ENCODE measurements around the gene KCNJ10.
A peak's percentile ranks its signal among the peaks of the same experiment; 100 is the strongest.

Gene KCNJ10

DNA sequence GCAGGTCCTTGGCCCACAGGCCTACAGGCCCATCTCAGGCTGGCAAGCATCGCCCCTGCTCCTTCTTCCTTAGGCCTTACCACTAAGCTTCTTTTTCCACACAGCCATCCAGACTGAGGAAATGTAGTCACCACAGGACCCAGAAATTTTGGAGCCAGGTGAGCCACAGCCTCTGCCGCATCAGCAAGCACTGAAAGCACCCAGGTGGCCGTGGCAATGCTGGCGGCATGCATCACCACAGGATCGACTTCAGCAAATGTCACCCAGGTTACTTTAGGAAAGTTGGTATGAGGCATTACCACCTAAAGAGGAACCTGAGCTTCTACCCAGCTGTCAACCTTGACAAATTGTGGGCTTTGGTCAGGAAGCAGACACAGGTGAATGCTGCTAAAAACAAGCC, 49.8 kb downstream of the KCNJ10 start:
- no peak for DNase-seq

DNA sequence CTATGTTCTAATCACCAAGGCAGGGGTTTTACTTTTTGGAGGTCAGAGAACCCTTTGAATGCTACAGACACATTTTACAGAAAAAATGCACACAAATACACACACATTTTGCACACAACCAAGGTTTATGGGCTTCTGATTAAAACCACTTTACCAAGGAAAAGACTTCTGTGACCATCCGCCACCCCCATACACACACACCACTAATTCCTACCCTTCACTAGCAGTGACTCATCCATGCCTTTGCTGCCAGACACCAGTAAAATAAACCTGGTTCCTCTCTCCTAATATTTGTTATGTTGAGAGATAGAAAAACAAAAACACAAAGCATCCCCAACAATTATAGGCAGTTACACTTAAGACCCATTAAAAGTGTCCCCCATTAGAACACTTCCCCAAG, 51.1 kb downstream of the KCNJ10 start:
- DNase-seq = no peak

DNA sequence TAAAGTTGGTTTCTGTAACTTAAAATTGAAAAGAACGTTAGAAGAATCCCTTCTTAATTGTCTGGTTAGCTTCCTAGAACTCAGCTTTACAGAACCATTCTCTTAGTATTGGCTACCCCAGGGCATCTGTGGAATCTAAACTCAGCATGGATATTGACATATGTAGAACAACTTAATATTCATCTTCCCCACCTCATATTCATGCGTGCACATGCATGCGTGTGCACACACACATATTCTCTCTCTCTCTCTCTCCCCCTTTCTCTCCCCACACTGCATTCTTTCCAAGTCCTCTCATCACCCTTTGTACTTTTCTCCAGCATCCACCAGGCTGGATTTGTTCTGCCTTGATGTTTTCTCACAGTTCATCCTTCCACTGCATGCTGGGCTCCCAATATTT, 51.6 kb downstream of the KCNJ10 start:
- DNase-seq = no peak

DNA sequence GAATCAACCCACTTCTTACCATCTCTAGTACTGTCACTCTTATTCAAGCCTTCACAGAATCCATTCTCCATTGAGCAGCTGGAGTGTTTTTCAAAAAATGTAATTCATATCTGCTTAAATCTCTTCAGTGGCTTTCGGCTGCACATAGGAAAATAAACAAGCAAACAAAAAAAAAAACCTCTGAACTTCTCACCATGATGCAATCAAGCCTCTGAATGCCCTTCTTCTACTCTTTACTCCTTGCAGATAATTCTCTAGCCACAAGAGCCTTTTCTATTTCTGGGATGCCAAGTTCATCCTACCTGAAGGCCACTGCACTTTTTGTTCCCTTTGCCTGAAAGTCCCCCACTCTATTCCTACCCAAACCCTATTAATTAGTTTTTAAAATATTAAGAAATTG, 52.4 kb downstream of the KCNJ10 start:
- DNase-seq = no peak

DNA sequence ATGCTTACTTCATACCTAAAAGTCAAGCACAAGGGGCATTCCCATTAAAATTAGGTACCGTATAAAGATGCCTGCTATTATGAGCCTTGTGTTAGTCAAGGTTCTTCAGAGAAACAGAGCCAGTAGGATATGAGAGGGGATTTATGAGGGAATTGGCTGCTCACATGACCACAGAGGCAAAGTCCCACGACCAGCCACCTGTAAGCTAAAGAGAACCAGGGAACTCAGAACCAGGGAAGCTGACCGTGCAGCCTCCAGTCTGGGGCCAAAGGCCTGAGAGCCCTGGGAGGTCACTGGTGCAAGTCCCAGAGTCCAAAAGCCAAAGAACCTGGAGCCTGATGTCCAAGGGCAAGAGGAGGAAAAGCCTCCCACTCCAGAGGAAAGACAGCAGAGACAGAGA, 58.2 kb downstream of the KCNJ10 start:
- no peak for DNase-seq

DNA sequence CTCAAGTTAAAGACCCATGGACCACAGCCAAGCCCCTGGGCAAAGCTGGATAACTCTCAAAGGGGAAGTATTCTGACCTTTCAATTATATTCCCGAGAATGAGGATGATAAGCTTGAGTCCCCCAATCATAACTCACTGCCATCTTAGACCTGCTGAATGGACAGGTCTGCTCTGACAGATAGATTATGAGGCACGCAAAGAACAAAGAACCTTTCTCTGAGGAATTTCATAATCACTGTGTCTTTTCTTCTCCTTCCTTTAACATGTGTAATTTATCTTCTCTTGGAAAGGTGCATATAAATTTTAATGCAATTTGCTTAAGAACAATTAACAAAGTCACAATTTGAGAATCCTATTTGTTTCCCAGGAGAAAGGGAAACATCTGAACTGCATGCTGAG, 60.2 kb downstream of the KCNJ10 start:
- no peak for DNase-seq

DNA sequence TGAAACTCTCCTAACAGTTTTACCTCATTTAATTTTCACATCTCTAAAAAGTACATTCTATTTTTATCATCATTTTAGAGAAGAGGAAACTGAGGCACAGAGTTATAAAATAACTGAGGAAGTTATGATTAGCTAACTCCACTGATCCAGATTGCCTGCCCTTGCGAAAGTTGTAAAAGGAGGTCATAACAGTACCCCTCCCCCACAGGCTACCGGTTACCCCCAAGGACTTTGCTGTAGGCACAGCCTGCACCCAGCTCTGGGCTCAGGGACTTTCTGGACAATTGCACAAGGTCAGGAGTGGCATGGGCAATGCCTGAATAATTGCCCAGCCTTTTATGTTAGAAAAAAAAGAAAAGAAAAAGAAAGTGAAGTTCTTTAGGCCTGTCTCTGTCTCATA, 60.9 kb downstream of the KCNJ10 start:
- DNase-seq = no peak

DNA sequence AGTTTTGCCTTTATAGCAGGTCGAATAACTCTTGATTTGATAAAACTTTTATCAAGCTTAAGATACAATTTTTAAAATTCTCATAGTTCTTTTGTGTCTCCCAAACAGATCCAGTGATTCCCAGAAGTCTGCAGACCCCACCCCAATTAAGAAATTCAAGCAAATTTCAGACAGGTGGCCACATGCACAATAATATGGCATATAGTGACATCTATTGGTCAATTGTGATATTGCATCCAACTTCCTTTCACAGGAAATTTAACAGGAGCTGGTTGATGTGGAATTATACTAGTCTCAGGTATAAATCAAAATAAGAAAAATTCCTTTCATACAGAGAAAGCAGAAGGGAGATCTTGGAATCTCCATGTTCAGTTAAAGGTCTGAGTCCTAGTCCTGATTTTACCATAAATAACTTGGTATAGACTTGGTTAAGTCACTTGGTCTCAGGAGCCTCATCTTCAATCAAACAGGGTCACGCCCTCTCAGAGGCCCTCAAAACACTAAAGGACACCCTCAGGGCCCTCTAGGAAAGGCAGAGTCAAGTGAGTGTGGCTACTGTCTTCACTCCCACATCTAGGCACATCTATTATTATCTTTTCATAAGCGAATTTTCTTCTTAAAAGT, 62.3 kb downstream of the KCNJ10 start:
- peak; percentile 26 for DNase-seq

DNA sequence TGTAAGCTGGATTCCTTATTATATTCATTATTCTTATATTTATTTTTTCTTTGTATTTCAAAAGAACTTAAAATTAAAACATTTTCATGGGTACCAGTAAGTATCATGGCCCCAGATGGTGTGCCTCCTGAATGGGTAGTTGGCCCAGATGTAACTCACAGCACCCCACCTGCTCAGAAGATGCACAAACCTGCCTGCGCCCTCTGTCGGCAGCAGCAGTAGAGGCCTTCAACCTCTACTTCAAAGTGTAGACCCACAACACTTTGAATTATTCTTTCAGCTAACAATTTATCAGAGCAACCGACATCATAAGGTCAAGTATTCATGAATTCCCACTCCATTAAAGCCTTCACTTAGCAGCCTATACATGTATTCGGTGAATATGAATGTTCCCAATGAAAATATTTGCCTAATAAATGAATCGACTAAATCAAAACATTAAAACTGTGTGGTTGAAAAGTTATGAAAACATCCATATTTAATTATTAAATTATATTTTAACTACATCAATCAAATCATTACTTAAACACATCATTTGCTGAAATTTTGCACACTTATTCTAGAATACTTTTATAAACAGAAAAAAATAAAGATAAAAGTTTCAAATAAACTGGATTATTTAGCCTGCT, 63.5 kb downstream of the KCNJ10 start:
- peak; percentile 20 for DNase-seq

DNA sequence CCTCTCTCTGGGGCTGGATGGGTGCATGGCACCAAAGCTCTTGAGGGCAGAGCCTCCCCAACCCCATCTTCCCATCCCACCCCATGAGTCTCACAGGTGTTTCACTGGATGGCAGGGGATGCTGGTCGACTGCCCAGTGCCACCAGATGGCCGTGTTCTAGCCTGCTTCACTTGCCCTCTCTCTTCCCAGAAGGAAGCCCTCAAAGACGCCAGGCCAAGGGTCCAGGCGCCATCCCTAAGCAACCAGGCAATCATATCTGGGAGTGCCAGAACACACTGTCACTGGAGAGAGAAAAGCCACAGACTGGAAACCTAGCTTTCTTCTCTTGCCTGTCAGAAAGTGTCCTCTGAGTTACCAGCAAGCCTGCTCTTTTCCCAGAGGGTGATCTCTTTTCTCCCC, 64.9 kb downstream of the KCNJ10 start:
- no peak for DNase-seq

DNA sequence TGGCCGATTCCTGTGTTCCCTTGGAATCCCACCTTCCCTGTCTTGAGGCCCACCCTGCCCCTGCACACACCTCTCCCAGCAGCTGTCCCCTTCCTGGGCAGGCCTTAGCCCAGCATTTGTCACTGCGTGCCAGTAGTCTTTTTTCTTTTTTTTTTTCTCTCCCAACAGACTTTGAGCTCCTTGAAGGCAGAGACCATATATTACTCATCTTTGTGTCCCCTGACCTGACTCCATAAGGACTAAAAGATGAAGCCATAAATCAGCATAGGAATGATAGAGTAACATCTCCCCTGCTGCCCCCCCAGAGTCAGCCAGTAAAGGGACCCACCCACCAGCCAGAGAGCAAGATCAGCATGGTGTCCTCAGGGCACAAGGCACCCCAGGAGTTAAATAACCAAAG, 65.5 kb downstream of the KCNJ10 start:
- DNase-seq = no peak

DNA sequence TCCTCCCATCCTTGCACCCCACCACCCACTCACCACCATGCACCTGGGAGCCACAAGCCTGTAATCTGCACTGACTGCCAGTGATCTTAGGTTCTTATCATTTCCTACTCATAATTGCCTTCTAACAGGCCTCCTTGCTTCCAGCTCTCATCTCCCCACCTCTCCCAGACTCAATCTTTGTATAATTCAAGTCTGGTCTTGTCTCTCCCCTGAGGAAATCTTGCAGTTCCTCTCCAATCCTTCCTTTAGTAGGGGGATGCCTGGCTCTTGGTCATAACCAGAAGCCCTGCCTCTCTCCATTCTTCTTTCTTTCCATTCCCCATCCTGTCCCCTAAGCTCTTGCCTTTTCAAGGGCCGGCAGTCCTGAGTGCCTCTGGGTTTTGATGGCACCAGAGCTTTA, 66.0 kb downstream of the KCNJ10 start:
- no peak for DNase-seq

DNA sequence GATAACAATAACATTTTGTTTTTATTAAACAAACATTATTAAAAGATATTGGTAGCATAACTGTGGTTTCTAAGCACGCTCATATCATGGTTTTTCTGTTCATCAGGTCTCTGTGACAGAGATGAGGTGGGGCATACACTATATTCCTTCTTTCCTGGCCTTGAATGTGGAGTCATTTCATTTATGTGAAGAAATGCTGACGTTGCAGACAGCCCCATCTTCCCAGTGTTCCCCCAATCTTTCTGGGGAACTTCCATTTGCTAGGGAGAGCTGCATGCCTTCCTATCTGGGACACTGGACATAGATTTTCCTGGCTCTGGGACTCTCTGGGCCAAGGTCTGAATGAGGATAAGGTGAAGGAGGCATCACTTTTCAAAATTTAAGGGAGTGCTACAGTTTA, 68.5 kb downstream of the KCNJ10 start:
- DNase-seq = no peak

DNA sequence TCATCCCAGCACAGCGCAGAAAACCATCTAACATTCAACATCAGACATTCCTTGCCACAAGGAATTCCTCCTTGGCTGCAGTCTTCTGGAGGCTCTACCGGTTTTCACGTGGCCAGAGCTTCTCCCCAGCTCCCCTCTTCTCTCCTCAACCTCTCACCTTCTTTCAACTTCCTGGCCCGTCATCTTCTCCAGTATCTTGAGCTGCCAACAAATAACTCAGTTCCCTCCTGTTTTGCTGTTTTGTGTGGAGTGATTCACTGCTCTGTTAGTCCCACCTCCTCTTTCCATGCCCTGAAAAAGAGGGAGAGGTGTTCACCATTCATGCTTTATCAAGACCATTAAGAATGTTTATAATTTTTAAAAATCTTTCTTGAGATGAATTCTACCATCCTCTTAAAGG, 70.8 kb downstream of the KCNJ10 start:
- DNase-seq = no peak

DNA sequence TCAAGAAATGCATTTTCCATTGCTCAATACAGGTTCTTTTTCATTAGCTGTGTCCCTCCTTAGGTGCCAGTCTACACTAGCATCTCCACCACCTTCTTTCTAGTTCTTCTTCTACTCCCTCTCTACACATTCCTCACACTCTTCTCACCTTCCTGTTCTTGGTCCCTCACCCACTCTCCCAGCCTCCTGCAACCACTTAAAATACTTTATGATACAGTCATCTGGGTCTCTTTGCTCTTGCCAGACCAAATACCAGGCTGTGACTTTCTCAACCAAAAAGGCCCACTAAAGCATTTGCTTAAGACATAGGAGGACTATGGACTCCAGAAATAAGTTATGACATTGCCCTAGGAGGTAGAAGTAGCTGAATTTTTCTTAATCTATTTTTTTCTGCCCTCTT, 73.3 kb downstream of the KCNJ10 start:
- DNase-seq = no peak

DNA sequence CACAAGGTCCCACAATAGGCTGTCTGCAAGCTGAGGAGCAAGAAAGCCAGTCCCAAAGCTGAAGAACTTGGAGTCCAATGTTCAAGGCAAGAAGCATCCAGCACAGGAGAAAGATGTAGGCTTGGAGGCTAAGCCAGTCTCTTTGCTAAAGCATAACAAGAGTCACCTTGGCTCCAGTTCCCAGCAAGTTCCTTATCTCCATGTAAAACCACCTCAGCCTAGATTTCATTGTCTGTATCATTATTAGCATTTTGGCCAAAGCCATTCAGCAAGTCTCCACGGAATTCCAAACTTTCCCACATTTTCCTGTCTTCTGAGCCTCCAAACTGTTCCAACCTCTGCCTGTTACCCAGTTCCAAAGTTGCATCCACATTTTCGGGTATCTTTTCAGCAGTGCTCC, 75.1 kb downstream of the KCNJ10 start:
- no peak for DNase-seq

DNA sequence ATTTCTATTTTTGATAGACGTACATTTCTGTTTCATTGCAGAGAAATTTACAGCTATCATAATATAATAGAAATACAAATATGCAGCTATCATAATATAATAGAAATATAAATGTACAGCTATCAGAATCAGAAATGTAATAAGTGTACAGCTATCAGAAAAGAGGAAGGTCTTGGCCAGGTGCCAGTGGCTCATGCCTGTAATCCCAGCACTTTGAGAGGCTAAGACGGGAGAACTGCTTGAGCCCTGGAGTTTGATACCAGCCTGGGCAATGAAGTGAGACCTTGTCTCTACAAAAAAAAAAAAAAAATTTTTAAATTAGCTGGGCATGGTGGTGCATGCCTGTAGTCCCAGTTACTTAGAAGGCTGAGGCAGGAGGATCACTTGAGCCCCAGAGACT, 76.0 kb downstream of the KCNJ10 start:
- no peak for DNase-seq

DNA sequence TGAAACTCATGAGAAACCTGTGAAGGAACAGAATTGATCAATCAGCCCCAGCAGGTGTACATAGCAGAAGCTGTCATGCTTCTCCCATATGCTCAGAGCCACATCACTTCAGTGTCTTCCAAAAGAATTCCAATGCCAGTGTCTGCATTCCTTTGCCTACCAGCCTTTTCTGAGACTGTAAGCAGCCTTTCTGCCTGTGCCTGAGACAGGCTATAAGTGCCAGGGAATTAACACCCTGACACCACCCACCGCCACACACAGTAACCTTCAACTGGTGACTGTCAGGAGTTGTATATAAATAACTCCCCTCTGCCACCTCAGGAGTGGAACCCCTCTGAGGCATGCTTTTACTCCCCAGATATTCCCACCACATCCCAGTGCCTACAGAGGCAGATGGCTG, 77.8 kb downstream of the KCNJ10 start:
- DNase-seq = no peak

DNA sequence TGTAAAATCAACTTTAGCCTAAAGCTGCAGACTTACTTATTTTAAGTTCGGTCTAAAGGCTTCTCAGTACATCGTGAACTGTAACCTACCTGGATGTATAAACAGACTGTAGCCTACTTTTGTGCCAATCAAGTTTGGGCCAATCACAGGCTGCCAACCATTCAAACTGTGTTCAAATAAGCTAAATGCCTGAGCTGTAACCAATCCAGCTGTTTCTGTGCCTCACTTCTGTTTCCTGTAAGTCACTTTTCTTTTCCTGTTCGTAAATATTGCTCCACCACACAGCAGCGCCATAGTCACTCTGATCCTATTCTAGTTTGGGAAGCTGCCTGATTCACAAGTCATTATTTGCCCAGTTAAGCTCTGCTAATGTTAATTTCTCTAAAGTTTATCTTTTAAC, 78.4 kb downstream of the KCNJ10 start:
- DNase-seq = no peak

DNA sequence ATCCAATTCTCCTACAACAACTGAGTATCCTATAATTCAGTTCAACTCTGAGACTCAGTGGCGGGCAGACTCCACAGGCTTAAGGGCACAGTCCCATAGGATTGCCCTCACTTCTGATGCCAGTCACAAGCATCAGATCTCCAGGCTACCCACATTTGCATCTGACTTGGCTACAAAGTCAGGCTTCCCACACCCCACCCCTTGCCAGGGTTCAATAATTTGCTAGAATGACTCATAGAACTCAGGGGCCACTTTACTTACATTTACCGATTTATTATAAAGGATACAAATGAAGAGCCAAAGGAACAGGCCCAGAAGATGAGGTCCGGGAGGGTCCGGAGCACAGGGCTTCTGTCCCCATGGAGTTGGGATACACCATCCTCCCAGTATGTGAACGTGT, 80.0 kb downstream of the KCNJ10 start:
- DNase-seq = no peak

DNA sequence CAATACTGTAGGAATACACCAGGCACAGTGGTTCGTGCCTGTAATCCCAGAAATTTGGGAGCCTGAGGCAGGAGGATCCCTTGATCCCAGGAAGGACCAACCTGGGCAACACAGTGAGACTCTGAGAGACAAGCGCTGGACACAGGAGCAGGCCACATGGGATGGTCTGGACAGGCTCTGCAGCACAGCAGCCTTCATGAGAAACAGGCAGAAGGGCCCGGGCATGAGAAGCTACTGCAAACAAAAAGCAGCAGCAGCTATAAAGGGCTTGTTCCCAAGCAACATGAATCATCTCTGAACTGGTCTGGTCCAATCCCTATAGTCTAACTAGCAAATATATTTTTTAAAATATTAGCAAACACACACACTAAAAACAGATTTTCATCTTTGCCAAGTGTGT, 80.4 kb downstream of the KCNJ10 start:
- no peak for DNase-seq

DNA sequence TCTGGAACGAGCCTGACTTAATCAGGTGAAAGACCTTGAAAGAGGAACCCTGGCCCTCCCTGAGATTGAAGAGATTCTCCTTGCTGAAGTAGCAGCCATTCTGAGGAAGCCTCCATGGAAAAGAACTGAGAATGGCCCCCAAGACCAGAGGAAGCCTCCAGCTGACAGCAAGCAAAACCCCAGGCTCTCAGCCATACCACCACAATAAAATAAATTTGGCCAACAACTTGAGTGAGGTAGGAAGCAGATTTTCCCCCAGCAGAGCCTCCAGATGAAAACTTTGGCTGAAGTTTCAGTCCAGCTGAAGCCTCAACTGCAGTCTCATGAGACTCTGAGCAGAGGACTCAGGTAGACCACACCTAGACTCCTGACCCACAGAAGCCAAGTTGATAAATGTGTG, 82.0 kb downstream of the KCNJ10 start:
- no peak for DNase-seq

DNA sequence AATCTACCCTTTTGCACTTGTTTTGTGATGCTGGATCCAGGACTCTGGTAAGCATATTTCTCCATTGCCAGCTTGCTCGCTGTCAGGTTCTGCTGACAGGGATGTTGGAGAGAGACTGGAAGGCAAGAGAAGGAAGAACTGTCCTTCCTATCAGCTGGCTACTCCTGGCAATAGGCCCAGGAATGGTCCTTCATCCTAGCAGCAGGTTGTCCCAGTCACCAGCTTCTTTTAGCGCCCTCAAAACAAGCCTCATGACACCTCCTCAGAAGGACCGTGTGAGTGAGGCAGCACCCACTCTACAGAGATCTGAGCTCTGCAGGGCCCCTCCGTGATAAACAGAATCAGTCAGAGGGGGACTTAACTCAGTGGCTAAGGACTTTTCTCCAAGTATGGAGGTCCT, 82.8 kb downstream of the KCNJ10 start:
- no peak for DNase-seq

DNA sequence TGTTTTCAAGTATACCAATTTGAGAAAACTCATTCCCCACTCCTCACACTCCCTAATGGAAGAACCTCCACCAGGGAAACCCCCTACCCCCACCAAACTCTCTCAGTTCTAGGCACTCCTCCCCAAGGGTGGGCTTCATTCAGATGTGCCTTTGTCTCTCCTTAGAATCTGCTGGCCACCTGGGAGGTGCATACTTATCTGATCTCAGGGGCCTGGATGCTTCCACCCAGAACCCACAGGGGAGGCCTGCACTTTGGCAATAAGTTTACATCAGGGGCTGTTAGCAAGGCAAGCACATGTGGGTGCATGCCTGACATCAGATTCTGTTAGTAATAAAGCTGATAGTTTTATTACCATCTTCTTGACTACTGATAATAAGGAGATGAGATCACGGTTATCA, 83.4 kb downstream of the KCNJ10 start:
- DNase-seq = no peak

DNA sequence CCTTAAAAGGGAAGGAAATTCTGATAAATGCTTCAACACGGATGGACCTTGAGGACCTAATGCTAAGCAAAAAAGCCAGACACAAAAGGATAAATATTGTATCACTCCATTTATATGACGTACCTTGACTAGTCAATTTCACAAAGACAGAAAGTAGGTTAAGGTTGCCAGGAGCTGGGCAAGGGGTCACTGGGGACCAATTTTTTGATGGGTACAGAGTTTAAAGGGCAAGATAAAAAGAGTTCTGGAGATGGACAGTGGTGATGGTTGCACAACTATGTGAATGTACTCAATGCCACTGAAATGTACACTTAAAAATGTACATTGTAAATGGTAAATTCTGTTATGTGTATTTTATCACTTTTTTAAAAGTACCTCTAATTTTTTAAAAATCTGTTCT, 83.9 kb downstream of the KCNJ10 start:
- no peak for DNase-seq

DNA sequence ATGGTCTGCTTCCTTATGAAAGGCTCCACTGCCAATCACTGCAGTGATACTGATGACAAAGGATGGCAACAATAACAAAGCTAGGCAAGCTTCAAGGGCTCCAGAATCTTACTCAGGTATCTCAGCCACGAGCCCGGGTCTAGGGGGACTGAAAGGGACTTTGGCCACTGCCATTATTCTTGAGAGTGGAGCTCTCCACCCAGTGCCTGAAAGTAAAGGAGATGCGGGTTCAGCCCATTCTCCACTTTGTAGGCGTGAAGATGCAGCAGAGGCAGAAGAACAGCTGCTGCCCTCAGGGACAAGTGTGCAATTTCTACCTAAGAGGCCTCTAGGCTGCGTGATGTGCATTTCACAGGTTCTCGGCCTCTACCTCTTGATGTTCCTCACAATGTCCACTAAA, 84.5 kb downstream of the KCNJ10 start:
- DNase-seq = no peak
